ENCODE results near the gene TNS3.

The TNS3 gene

GRCh38 chr7:47465191-47465590 lies 116.7 kb downstream of the TNS3 start:
- DNase-seq (ENCODE audit: low read depth): no peak
- H3K4me3 ChIP-seq (ENCODE audit: low read depth, low read length): no peak overlapping the region

- H3K4me3 ChIP-seq (ENCODE audit: low read depth, low read length): no peak overlapping the region
- DNase-seq (ENCODE audit: low read depth): no peak
Measured at GRCh38 chr7:47464266-47464665, 117.6 kb downstream of the TNS3 start.

GRCh38 chr7:47461746-47462145 lies 120.2 kb downstream of the TNS3 start:
- DNase-seq (ENCODE audit: low read depth): no peak
- H3K4me3 ChIP-seq (ENCODE audit: low read depth, low read length): no peak overlapping the region

DNA sequence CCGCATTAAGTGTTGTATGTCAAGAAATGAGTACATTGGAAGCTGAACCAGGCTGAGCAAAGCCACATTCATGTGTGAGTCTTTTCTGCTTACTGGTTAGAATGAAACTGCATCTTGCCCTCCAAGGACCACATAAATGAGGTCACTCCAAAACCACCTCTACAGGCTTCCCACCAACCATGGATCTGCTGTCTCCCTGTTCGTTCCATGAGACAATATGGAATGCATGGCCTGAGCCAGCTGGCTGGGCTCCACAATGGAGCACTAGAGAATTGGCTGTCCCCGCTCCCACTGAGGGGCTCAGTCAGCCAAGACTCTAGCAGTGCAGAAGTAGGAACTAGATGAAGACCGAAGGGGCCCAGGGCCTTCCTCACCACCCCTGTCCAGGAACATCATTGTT lies 120.8 kb downstream of the TNS3 start:
- no peak for DNase-seq (ENCODE audit: low read depth)
- H3K4me3 ChIP-seq (ENCODE audit: low read depth, low read length): no peak overlapping the region

DNA sequence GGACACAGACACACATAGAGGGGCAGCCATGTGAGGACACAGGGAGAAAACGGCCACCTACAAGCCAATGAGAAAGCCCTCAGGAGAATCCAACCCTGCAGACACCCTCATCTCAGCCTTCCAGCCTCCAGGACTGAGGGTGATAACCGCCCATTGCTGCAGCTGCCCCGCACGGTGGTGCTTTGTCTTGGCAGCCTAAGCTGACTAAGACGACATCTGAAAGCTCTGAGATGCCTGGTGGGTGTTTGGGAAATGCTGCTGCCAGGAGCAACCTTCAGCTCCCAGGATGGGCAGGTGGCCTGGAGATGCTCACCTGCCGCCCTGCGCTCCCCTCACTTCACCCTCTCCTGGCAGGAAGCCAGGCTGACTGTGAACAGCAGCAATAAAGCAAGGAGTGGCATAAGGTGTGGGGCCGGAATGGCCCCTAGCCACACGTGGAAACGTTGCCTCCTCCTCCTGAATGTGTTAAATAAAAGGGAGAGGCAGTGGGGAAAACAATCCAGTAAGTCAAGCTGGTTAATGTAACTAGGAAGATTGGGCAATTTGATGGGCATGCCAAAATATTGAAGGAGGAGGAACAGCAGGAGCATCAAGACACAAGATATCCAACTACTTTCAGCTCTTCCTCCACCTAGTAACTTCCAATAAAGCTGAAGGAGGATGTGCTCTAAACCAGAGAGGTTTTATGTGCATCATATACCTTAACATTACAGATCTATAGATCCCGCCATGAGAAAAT lies 121.5 kb downstream of the TNS3 start:
- no peak for DNase-seq (ENCODE audit: low read depth)
- no peak overlapping the region for H3K4me3 ChIP-seq (ENCODE audit: low read depth, low read length)

GRCh38 chr7:47458486-47458885 lies 123.4 kb downstream of the TNS3 start:
- no peak for DNase-seq (ENCODE audit: low read depth)
- no peak overlapping the region for H3K4me3 ChIP-seq (ENCODE audit: low read depth, low read length)

GRCh38 chr7:47458057-47458456 lies 123.9 kb downstream of the TNS3 start:
- no peak overlapping the region for H3K4me3 ChIP-seq (ENCODE audit: low read depth, low read length)

GRCh38 chr7:47456210-47456955 lies 125.5 kb downstream of the TNS3 start:
- no peak for DNase-seq (ENCODE audit: low read depth)
- no peak overlapping the region for H3K4me3 ChIP-seq (ENCODE audit: low read depth, low read length)

More at GRCh38 chr7:47458057-47458456, 123.9 kb downstream of the TNS3 start:
- peak; percentile 89 for DNase-seq (ENCODE audit: low read depth)

DNA sequence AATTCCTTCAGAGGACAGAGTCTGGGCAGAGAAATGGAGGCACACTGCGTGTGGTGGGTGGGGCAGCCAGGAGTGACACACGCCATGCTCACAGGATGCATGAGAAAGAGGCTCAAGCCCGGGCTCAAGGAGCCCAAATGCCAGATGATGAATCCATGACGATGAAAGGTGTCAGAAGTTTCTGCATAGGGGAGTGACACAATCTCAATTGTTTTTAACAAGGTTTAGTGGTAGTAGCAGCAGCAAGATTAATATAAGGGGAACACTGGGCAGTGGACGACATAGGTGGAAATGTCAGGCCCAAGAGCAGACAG lies 126.1 kb downstream of the TNS3 start:
- DNase-seq (ENCODE audit: low read depth): no peak
- no peak overlapping the region for H3K4me3 ChIP-seq (ENCODE audit: low read depth, low read length)

- no peak overlapping the region for H3K4me3 ChIP-seq (ENCODE audit: low read depth, low read length)
Measured at GRCh38 chr7:47454974-47455871, 126.7 kb downstream of the TNS3 start.

DNA sequence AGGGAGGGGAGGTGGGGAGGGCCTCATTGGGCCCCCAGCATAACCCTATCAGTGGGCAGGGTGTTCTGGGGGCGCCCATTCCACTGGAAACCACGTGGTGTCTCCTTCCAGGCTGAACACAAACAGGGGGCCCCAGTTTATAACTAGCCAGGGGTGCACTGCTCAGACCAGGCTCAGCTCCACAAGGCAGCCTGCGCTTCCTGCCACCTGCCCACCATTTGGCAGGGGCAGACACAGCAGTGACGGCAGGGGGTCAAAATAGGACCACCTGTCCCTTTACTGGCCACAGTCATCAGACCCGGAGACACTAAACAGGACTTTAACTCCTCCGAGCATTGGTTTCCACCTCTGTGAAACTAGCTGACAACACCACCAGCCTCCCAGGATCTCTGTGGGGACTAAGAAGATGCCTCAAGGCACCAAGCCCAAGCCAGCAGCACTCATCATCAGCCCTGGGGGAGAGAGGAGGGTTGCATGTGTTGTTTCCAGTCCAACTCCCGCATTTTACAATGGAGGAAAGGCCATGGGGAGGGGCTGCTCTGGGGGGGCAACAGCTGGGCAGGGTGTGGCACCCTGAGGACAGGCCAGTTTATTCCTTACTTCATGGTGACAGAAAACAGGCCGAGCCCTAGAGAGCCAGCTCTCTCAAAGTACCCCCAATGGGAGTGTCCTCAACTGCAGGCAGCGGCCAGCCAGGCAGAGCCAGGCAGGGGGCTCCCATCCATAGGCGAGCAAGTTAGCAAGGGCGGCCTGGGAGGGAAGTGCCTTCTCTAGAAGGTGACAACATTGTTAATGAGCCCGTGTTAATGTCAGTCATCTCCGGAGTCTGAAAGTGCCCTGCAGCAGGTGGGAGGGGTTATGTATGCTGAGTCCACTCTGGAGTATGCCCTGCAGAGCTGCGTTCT lies 127.6 kb downstream of the TNS3 start:
- H3K4me3 ChIP-seq (ENCODE audit: low read depth, low read length): no peak overlapping the region
- peak; percentile 48 for DNase-seq (ENCODE audit: low read depth)

More at GRCh38 chr7:47454974-47455871, 126.7 kb downstream of the TNS3 start:
- DNase-seq (ENCODE audit: low read depth): no peak

GRCh38 chr7:47453093-47454061 lies 128.5 kb downstream of the TNS3 start:
- DNase-seq (ENCODE audit: low read depth): peak; percentile 83
- peak overlapping the region; percentile 39 for H3K4me3 ChIP-seq (ENCODE audit: low read depth, low read length)

DNA sequence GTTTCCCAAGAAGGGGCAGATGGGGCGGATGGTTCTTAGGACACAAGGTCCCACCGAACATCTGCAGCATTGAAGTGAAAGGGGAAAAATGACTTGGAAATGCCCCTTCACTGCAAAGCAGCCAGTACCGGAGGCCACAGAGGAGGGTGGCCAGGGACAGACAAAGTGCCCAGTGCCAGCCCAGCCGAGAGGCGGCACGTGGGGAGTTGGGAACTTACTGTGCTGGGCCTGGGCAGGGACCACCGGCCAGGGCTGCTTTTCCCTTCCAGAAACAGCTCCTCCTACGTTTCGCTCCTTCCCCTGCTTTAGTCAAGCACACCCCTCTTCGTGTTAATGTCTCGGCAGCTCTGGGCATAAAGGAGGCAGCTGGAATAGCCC lies 129.2 kb downstream of the TNS3 start:
- no peak for DNase-seq (ENCODE audit: low read depth)
- peak overlapping the region; percentile 39 for H3K4me3 ChIP-seq (ENCODE audit: low read depth, low read length)

DNA sequence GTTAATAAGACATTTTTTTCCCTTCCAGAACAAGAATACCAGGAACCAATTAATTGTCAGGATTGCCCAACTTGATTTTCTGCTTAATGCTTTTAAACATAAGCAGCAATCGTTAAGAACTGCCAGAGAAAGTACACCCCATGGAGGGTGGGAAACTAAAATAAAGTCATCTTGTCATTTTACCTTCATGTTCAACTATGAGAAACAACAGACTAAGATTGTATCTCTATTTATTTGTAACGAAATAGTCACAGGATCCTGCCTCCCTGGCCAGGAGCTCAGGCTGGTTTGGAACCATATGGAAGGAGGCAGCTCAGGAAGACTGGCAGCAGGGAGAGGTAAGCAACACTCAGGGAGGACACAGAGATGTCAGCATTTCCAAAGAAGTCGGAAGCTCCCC lies 129.6 kb downstream of the TNS3 start:
- H3K4me3 ChIP-seq (ENCODE audit: low read depth, low read length): peak overlapping the region; percentile 39
- no peak for DNase-seq (ENCODE audit: low read depth)

DNA sequence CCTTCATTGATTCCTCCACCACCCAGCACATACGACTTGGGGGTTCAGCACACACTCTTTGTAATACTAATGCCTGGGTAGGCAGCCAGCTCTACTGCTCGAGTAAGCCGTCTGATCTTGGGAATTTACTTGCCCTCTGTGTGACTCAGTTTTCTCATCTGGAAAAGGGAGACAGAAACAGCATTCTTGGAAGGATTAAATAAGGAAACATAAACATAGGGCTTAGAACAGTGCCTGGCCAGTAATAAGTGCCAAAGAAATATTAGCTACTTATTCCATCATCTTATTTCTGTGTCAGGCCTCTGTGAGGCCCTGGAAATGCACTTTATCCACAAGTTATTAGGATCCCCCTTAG lies 130.1 kb downstream of the TNS3 start:
- no peak for DNase-seq (ENCODE audit: low read depth)
- H3K4me3 ChIP-seq (ENCODE audit: low read depth, low read length): peak overlapping the region; percentile 39

DNA sequence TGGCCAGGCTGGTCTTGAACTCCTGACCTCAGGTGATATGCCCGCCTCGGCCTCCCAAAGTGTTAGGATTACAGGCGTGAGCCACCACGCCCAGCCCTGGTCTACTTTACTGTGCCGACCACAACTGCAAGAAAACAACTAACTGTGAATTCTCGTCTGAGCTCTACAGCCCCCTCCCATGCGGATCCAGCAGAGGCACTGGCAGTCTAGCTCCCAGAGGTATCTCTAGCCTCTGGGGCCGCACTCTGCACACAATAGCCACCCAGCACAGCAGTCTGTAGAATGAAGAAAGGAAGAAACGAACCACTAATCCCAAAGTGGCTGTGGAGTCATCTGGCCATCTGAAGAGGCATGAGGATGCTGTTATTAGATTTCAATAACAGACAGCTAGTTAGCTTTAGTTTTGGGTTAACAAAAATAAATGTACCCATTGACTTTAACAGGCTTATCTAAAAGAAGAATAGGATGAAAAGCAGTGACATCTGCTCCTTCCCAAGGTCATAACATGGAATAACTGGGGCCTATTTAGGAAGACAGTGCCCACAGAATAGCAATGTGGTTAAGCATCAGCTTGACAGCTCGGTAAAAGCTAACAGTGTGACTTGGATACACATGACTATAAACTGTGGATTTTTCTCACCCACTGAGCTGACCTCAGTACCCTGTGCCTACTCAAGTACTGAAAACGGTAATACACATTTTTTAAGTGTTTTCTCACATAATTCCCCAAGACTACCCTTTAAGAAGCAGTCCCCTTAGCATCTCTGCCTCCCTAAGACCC lies 131.9 kb downstream of the TNS3 start:
- no peak overlapping the region for H3K4me3 ChIP-seq (ENCODE audit: low read depth, low read length)
- peak; percentile 67 for DNase-seq (ENCODE audit: low read depth)

GRCh38 chr7:47448971-47449370 lies 132.9 kb downstream of the TNS3 start:
- no peak for DNase-seq (ENCODE audit: low read depth)
- H3K4me3 ChIP-seq (ENCODE audit: low read depth, low read length): no peak overlapping the region
